ENCODE results near the gene TEDC1.

TEDC1 gene

GRCh38 chr14:105477660-105478397, 13.2 kb upstream of the TEDC1 start:
- no CpG with 5 or more reads among the region's 56 CpGs for WGBS (ENCODE audit: extremely low coverage, insufficient coverage, low lambda C conversion rate)
- no peak overlapping the region for H3K4me3 ChIP-seq (ENCODE audit: low read length)
- H2AK5ac ChIP-seq (ENCODE audit: low read length) = no peak overlapping the region
- H2BK15ac ChIP-seq (replicated peaks; ENCODE audit: low read depth) = no peak overlapping the region
- no peak overlapping the region for H3K9ac ChIP-seq (ENCODE audit: low read length)
- no peak overlapping the region for H2BK120ac ChIP-seq (ENCODE audit: low read depth, low read length)
- no peaks in the 10 kb centered on the region for H3K36me3 ChIP-seq (ENCODE audit: control insufficient read depth, insufficient read depth, low read length)
- no peak overlapping the region for H3K23ac ChIP-seq (ENCODE audit: low read length)
- peak overlapping the region; percentile 25 for H3K56ac ChIP-seq (ENCODE audit: low read length)
- H3K27me3 ChIP-seq (ENCODE audit: insufficient read depth, low read length, poor library complexity) = peaks cover 3% of the 10 kb centered on the region
- H3K4me1 ChIP-seq (ENCODE audit: control insufficient read depth, low read depth, low read length) = peaks cover 9% of the 10 kb centered on the region
- no peaks in the 10 kb centered on the region for H3K79me1 ChIP-seq (ENCODE audit: low read length)
- no peak overlapping the region for H3K18ac ChIP-seq (ENCODE audit: low read length)
- no peak overlapping the region for H4K5ac ChIP-seq (ENCODE audit: low read length)
- no peak for DNase-seq
- no peak overlapping the region for H2BK5ac ChIP-seq (ENCODE audit: low read length)
- H3K27ac ChIP-seq (ENCODE audit: low read depth, low read length) = no peak overlapping the region
- H3K79me2 ChIP-seq (ENCODE audit: control insufficient read depth, insufficient read depth, low read length) = no peaks in the 10 kb centered on the region
- H4K8ac ChIP-seq (ENCODE audit: low read depth, low read length) = no peak overlapping the region
- no peak overlapping the region for H3K4me2 ChIP-seq (ENCODE audit: low read length)
- no peak overlapping the region for H3K4ac ChIP-seq (ENCODE audit: low read depth, low read length)

- H3K27ac ChIP-seq (ENCODE audit: low read depth, low read length) = no peak overlapping the region
- no peak overlapping the region for H3K4me2 ChIP-seq (ENCODE audit: low read length)
- H3K9ac ChIP-seq (ENCODE audit: low read length) = no peak overlapping the region
- no peak overlapping the region for H2BK15ac ChIP-seq (replicated peaks; ENCODE audit: low read depth)
- no peak overlapping the region for H2BK120ac ChIP-seq (ENCODE audit: low read depth, low read length)
- H3K27me3 ChIP-seq (ENCODE audit: insufficient read depth, low read length, poor library complexity) = peaks cover 3% of the 10 kb centered on the region
- H3K4me3 ChIP-seq (ENCODE audit: low read length) = no peak overlapping the region
- DNase-seq = peak; percentile 34
- H3K36me3 ChIP-seq (ENCODE audit: control insufficient read depth, insufficient read depth, low read length) = no peaks in the 10 kb centered on the region
- peaks cover 9% of the 10 kb centered on the region for H3K4me1 ChIP-seq (ENCODE audit: control insufficient read depth, low read depth, low read length)
- H3K4ac ChIP-seq (ENCODE audit: low read depth, low read length) = no peak overlapping the region
- H3K79me1 ChIP-seq (ENCODE audit: low read length) = no peaks in the 10 kb centered on the region
- WGBS (ENCODE audit: extremely low coverage, insufficient coverage, low lambda C conversion rate) = no CpG with 5 or more reads among the region's 81 CpGs
- H3K56ac ChIP-seq (ENCODE audit: low read length) = no peak overlapping the region
- H2AK5ac ChIP-seq (ENCODE audit: low read length) = no peak overlapping the region
- no peak overlapping the region for H3K18ac ChIP-seq (ENCODE audit: low read length)
- H2BK5ac ChIP-seq (ENCODE audit: low read length) = no peak overlapping the region
- H3K23ac ChIP-seq (ENCODE audit: low read length) = no peak overlapping the region
- no peaks in the 10 kb centered on the region for H3K79me2 ChIP-seq (ENCODE audit: control insufficient read depth, insufficient read depth, low read length)
- no peak overlapping the region for H4K5ac ChIP-seq (ENCODE audit: low read length)
- no peak overlapping the region for H4K8ac ChIP-seq (ENCODE audit: low read depth, low read length)
Observed at GRCh38 chr14:105478398-105479251, 12.4 kb upstream of the TEDC1 start.

GRCh38 chr14:105479431-105480158, 11.5 kb upstream of the TEDC1 start:
- Histone ChIP-seq H3K27me3 (ENCODE audit: insufficient read depth, low read length, poor library complexity) (peaks cover 3% of the 10 kb centered on the region), H3K4me3 (ENCODE audit: low read length) (no peak overlapping the region), H4K8ac (ENCODE audit: low read depth, low read length) (no peak overlapping the region), H2BK5ac (ENCODE audit: low read length) (no peak overlapping the region), H3K23ac (ENCODE audit: low read length) (no peak overlapping the region), H3K56ac (ENCODE audit: low read length) (no peak overlapping the region), H3K4me2 (ENCODE audit: low read length) (no peak overlapping the region), H3K27ac (ENCODE audit: low read depth, low read length) (no peak overlapping the region), H2BK120ac (ENCODE audit: low read depth, low read length) (no peak overlapping the region), H3K79me1 (ENCODE audit: low read length) (no peaks in the 10 kb centered on the region), H2BK15ac (replicated peaks; ENCODE audit: low read depth) (no peak overlapping the region), H2AK5ac (ENCODE audit: low read length) (no peak overlapping the region), H3K9ac (ENCODE audit: low read length) (no peak overlapping the region), H3K4me1 (ENCODE audit: control insufficient read depth, low read depth, low read length) (peaks cover 9% of the 10 kb centered on the region), H4K5ac (ENCODE audit: low read length) (no peak overlapping the region), H3K4ac (ENCODE audit: low read depth, low read length) (no peak overlapping the region), H3K36me3 (ENCODE audit: control insufficient read depth, insufficient read depth, low read length) (no peaks in the 10 kb centered on the region), H3K18ac (ENCODE audit: low read length) (no peak overlapping the region), H3K79me2 (ENCODE audit: control insufficient read depth, insufficient read depth, low read length) (no peaks in the 10 kb centered on the region)
- DNase-seq = no peak
- WGBS (ENCODE audit: extremely low coverage, insufficient coverage, low lambda C conversion rate) = no CpG with 5 or more reads among the region's 34 CpGs

- no peak overlapping the region for H3K27ac ChIP-seq (ENCODE audit: low read depth, low read length)
- H3K56ac ChIP-seq (ENCODE audit: low read length) = no peak overlapping the region
- no peak overlapping the region for H4K5ac ChIP-seq (ENCODE audit: low read length)
- H3K27me3 ChIP-seq (ENCODE audit: insufficient read depth, low read length, poor library complexity) = peaks cover 3% of the 10 kb centered on the region
- no peaks in the 10 kb centered on the region for H3K79me2 ChIP-seq (ENCODE audit: control insufficient read depth, insufficient read depth, low read length)
- H2BK120ac ChIP-seq (ENCODE audit: low read depth, low read length) = no peak overlapping the region
- peaks cover 9% of the 10 kb centered on the region for H3K4me1 ChIP-seq (ENCODE audit: control insufficient read depth, low read depth, low read length)
- H2AK5ac ChIP-seq (ENCODE audit: low read length) = no peak overlapping the region
- H3K23ac ChIP-seq (ENCODE audit: low read length) = no peak overlapping the region
- H3K18ac ChIP-seq (ENCODE audit: low read length) = no peak overlapping the region
- H3K4me2 ChIP-seq (ENCODE audit: low read length) = no peak overlapping the region
- no peak for DNase-seq
- no peak overlapping the region for H2BK15ac ChIP-seq (replicated peaks; ENCODE audit: low read depth)
- H3K4ac ChIP-seq (ENCODE audit: low read depth, low read length) = no peak overlapping the region
- H3K4me3 ChIP-seq (ENCODE audit: low read length) = no peak overlapping the region
- H2BK5ac ChIP-seq (ENCODE audit: low read length) = no peak overlapping the region
- no peaks in the 10 kb centered on the region for H3K79me1 ChIP-seq (ENCODE audit: low read length)
- H3K9ac ChIP-seq (ENCODE audit: low read length) = no peak overlapping the region
- no CpG with 5 or more reads among the region's 15 CpGs for WGBS (ENCODE audit: extremely low coverage, insufficient coverage, low lambda C conversion rate)
- no peaks in the 10 kb centered on the region for H3K36me3 ChIP-seq (ENCODE audit: control insufficient read depth, insufficient read depth, low read length)
- H4K8ac ChIP-seq (ENCODE audit: low read depth, low read length) = no peak overlapping the region
Observed at GRCh38 chr14:105480199-105480746, 10.8 kb upstream of the TEDC1 start.

GRCh38 chr14:105480807-105481801, 9.9 kb upstream of the TEDC1 start:
- no peak overlapping the region for H3K18ac ChIP-seq (ENCODE audit: low read length)
- no CpG with 5 or more reads among the region's 35 CpGs for WGBS (ENCODE audit: extremely low coverage, insufficient coverage, low lambda C conversion rate)
- peak; percentile 95 for DNase-seq
- H2BK15ac ChIP-seq (replicated peaks; ENCODE audit: low read depth) = no peak overlapping the region
- H3K9ac ChIP-seq (ENCODE audit: low read length) = peak overlapping the region; percentile 64
- H3K27me3 ChIP-seq (ENCODE audit: insufficient read depth, low read length, poor library complexity) = peaks cover 3% of the 10 kb centered on the region
- no peak overlapping the region for H4K5ac ChIP-seq (ENCODE audit: low read length)
- no peaks in the 10 kb centered on the region for H3K36me3 ChIP-seq (ENCODE audit: control insufficient read depth, insufficient read depth, low read length)
- no peak overlapping the region for H3K27ac ChIP-seq (ENCODE audit: low read depth, low read length)
- H3K56ac ChIP-seq (ENCODE audit: low read length) = peak overlapping the region; percentile 85
- peak overlapping the region; percentile 24 for H3K23ac ChIP-seq (ENCODE audit: low read length)
- H2BK120ac ChIP-seq (ENCODE audit: low read depth, low read length) = no peak overlapping the region
- peak overlapping the region; percentile 44 for H3K4me2 ChIP-seq (ENCODE audit: low read length)
- H4K8ac ChIP-seq (ENCODE audit: low read depth, low read length) = no peak overlapping the region
- no peak overlapping the region for H2AK5ac ChIP-seq (ENCODE audit: low read length)
- H2BK5ac ChIP-seq (ENCODE audit: low read length) = no peak overlapping the region
- H3K79me2 ChIP-seq (ENCODE audit: control insufficient read depth, insufficient read depth, low read length) = no peaks in the 10 kb centered on the region
- no peak overlapping the region for H3K4me3 ChIP-seq (ENCODE audit: low read length)
- H3K4ac ChIP-seq (ENCODE audit: low read depth, low read length) = no peak overlapping the region
- H3K4me1 ChIP-seq (ENCODE audit: control insufficient read depth, low read depth, low read length) = peaks cover 9% of the 10 kb centered on the region
- no peaks in the 10 kb centered on the region for H3K79me1 ChIP-seq (ENCODE audit: low read length)

Measured in mesendoderm (in vitro differentiated cells).